ENCODE data around the gene SH2B2.
"Not testable (repeated sequence)": the region's sequence is repeated elsewhere in the genome, so short reads cannot be mapped to it uniquely, and the experiment has no call there.

SH2B2 gene

DNA sequence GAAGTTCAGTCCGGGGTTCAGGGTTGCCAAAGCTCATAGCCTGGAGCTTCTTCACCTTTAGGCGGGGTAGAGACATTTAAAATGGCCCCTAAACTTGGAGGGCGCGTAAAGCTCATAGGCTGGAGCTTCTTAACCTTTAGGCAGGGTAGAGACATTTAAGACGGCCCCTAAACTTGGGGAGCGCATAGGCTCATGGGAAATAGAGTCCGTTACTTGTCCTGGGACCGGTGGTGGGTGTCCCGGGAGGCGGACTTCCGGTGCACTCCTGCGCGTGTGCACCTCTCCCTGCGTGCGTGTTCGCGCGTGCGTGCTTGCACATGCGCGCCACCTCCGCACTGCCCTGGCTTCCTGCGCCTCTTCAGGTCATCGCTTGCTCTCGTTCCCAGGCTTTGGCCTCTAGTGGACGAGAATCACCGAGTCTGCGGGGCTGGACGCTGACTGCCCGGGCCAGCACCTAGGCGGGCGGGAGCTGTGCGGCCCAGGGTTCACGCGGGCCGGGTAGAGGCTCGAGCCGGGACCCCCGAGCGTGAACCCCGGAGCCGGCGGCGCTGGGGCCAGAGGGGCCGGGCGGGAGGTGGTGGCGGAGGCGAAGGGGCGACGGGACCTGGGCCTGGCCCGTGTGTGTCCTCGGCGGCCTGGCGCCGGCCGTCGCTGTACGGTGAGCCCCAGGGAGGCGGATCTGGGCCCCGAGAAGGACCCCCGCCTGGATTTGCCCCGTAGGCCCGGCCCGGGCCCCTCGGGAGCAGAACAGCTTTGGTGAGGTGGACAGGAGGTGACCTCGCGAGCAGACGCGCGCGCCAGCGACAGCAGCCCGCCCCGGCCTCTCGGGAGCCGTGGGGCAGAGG lies 77.1 kb downstream of the SH2B2 start:
- in situ Hi-C loops (cut with MboI; ENCODE audit: low pct_unique_long_range_greater_than_20kb, low sequenced_read_pairs, unreplicated experiment): not testable (repeated sequence)
- DNase-seq (ENCODE audit: low spot score): peak; percentile 82
- TF ChIP-seq CTCF (IDR thresholded peaks at IDR 0.05; ENCODE audit: extremely low read depth, insufficient read depth, missing control alignments): peak; percentile 10

GRCh38 chr7:102364394-102364886 lies 77.8 kb downstream of the SH2B2 start:
- in situ Hi-C loops (cut with MboI; ENCODE audit: low pct_unique_long_range_greater_than_20kb, low sequenced_read_pairs, unreplicated experiment); DNase-seq (ENCODE audit: low spot score): not testable (repeated sequence)

DNA sequence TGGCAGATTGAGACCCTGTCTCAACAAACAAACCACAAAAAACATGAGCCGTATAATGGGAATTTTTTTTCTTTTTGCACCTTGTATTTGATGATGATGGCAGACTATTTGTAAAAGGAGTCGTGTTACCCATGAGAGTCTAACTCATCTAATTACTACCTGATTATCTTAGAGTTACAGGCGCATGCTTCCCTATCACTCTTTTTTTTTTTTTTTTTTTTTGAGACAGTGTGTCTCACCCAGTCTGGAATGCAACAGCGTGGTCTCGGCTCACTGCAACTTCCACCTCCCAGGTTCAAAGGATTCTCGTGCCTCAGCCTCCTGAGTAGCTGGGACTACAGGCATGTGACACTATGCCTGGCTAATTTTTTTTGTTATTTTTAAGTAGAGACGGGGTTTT lies 78.7 kb downstream of the SH2B2 start:
- not testable (repeated sequence) for DNase-seq (ENCODE audit: low spot score)

GRCh38 chr7:102370038-102370437 lies 83.4 kb downstream of the SH2B2 start:
- in situ Hi-C loops (cut with MboI; ENCODE audit: low pct_unique_long_range_greater_than_20kb, low sequenced_read_pairs, unreplicated experiment); DNase-seq (ENCODE audit: low spot score): not testable (repeated sequence)

More for the DNA sequence above, 78.7 kb downstream of the SH2B2 start:
- in situ Hi-C loops (cut with MboI; ENCODE audit: low pct_unique_long_range_greater_than_20kb, low sequenced_read_pairs, unreplicated experiment): not testable (repeated sequence)

Data from GM13977 (cell line).